PC-9 (cell line): Measurements from ENCODE around the gene HIRA. TPM values are rescaled to one million over a fixed set of nuclear protein-coding genes. Genes with fewer than 3 reads are reported as not detected.

ENCODE experiments used
- BruUV-seq: library from RNA; stranded (reverse); fragments of 400-500 nt; replicated peaks from 2 replicates; lab custom pipeline; 2021; lab: Mats Ljungman, UMichigan
- CTCF ChIA-PET: fragments of 300-600 bp; sonication (Branson Sonifier 250); formaldehyde crosslinking; loops from one replicate; lab custom pipeline; 2022; ENCODE audit warnings: antibody characterized with exemption; lab: Charles Lee
- POLR2A ChIA-PET: fragments of 300-600 bp; sonication (Branson Sonifier 250); formaldehyde crosslinking; loops from one replicate; lab custom pipeline; 2022; ENCODE audit warnings: antibody characterized with exemption; ENCODE audit not compliant: unreplicated experiment; lab: Charles Lee
- DNase-seq, 2 experiments: peaks; one replicate each; pipeline versions ENCODE4 v3.0.0 to v3.0.0-alpha.2; 2015 to 2022; ENCODE audit warnings: mixed read lengths in 1 of 2
- H2AFZ ChIP-seq: fragments of 200-600 bp; sonication (generic); 2 replicates; pipeline ENCODE4 v1.8.1; 2017; ENCODE audit warnings: antibody characterized with exemption
- H3F3A ChIP-seq: fragments of 200-600 bp; sonication (generic); 2 replicates; pipeline ENCODE4 v1.8.1; 2017; ENCODE audit warnings: antibody characterized with exemption, mild to moderate bottlenecking, low read depth; ENCODE audit not compliant: insufficient read depth
- H3K27ac ChIP-seq: fragments of 200-600 bp; sonication (generic); 2 replicates; pipeline ENCODE4 v1.6.1; 2016; ENCODE audit warnings: mixed run types
- H3K27me3 ChIP-seq: fragments of 200-600 bp; sonication (generic); 2 replicates; pipeline ENCODE4 v1.6.1; 2016; ENCODE audit warnings: low read depth, mixed run types; ENCODE audit not compliant: insufficient read depth
- H3K36me3 ChIP-seq: fragments of 200-600 bp; sonication (generic); 2 replicates; pipeline ENCODE4 v1.6.1; 2016; ENCODE audit warnings: low read depth, mixed run types
- H3K4me1 ChIP-seq: fragments of 200-600 bp; sonication (generic); replicated peaks from 2 replicates; pipeline ENCODE4 v1.6.1; 2016; ENCODE audit warnings: mixed run types; ENCODE audit not compliant: insufficient read depth
- H3K4me2 ChIP-seq: fragments of 200-600 bp; sonication (generic); 2 replicates; pipeline ENCODE4 v1.6.1; 2017; ENCODE audit warnings: mixed run types
- H3K4me3 ChIP-seq: fragments of 200-600 bp; sonication (generic); 2 replicates; pipeline ENCODE4 v1.6.1; 2016; ENCODE audit warnings: mixed run types
- H3K79me2 ChIP-seq: fragments of 200-600 bp; sonication (generic); 2 replicates; pipeline ENCODE4 v1.6.1; 2017; ENCODE audit warnings: low read depth, mixed run types
- H3K9me2 ChIP-seq: fragments of 200-600 bp; sonication (generic); 2 replicates; pipeline ENCODE4 v1.8.1; 2017; ENCODE audit warnings: mild to moderate bottlenecking; ENCODE audit not compliant: insufficient read depth
- H3K9me3 ChIP-seq: fragments of 200-600 bp; sonication (generic); 2 replicates; pipeline ENCODE4 v1.8.1; 2016; ENCODE audit warnings: low read depth; ENCODE audit not compliant: insufficient read depth
- H4K20me1 ChIP-seq: fragments of 200-600 bp; sonication (generic); 2 replicates; pipeline ENCODE4 v1.8.1; 2017; ENCODE audit not compliant: insufficient read depth
- EZH2 ChIP-seq: fragments of 200-600 bp; sonication (generic); IDR thresholded peaks from 2 replicates; pipeline ENCODE4 v1.8.0; 2017; ENCODE audit warnings: antibody characterized with exemption, low read depth
- intact Hi-C: fragments of 100-400 bp; cut with micrococcal nuclease; formaldehyde crosslinking; loops from one replicate; pipeline ENCODE4 v1.10.0; 2022; ENCODE audit not compliant: unreplicated experiment
- total RNA-seq: library from RNA; stranded (reverse); gene quantifications from 2 replicates; pipeline ENCODE4 v1.2.3, GENCODE V29; 2021
- TF ChIP-seq, protein P1 (sequence below): fragments of 200-600 bp; sonication (generic); conservative IDR thresholded peaks from 2 replicates; pipeline ENCODE4 v1.6.1; 2017; ENCODE audit warnings: mixed run types, antibody characterized with exemption, mild to moderate bottlenecking, moderate library complexity

The HIRA gene
- total RNA-seq, 1 experiment from 2014 or later, result 19.2 TPM

DNA sequence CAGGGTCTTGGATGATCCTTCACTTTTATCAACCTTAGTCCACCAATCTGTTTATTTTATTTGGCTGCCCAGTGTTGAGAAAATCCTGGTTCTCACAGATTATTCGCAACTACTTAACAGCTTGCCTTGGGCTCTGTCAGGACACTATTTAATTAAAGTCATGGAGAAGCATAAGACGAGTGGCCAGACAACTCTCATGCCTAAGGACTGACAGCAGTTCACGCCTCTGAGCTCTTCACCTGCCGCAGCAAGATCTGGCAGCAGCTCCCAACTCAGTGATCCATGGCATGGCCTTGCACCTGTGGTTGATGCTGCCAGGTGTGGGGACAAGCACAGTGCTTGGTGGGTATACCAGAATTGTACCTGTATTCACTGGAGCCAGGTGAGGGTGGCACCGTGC, 37.8 kb downstream of the HIRA start:
- Histone ChIP-seq H3K9me3 (no peaks in the 10 kb centered on the region), H3K4me3 (no peak overlapping the region), H3K9me2 (no peaks in the 10 kb centered on the region), H3K27me3 (no peaks in the 10 kb centered on the region), H2AFZ (no peak overlapping the region), H3K4me2 (no peak overlapping the region), H3K4me1 (no peaks in the 10 kb centered on the region), H3K36me3 (no peaks in the 10 kb centered on the region), H4K20me1 (no peaks in the 10 kb centered on the region), H3F3A (no peaks in the 10 kb centered on the region), H3K27ac (no peak overlapping the region), H3K79me2 (no peaks in the 10 kb centered on the region)
- intact Hi-C loops, result no loop called here
- TF ChIP-seq EZH2, result no peak
- TF ChIP-seq, protein P1, sequence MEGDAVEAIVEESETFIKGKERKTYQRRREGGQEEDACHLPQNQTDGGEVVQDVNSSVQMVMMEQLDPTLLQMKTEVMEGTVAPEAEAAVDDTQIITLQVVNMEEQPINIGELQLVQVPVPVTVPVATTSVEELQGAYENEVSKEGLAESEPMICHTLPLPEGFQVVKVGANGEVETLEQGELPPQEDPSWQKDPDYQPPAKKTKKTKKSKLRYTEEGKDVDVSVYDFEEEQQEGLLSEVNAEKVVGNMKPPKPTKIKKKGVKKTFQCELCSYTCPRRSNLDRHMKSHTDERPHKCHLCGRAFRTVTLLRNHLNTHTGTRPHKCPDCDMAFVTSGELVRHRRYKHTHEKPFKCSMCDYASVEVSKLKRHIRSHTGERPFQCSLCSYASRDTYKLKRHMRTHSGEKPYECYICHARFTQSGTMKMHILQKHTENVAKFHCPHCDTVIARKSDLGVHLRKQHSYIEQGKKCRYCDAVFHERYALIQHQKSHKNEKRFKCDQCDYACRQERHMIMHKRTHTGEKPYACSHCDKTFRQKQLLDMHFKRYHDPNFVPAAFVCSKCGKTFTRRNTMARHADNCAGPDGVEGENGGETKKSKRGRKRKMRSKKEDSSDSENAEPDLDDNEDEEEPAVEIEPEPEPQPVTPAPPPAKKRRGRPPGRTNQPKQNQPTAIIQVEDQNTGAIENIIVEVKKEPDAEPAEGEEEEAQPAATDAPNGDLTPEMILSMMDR, result no peak
- DNase-seq, result no peak
- CTCF ChIA-PET, result no interaction called here
- POLR2A ChIA-PET, result no interaction called here
- BruUV-seq, result no TSS peak

DNA sequence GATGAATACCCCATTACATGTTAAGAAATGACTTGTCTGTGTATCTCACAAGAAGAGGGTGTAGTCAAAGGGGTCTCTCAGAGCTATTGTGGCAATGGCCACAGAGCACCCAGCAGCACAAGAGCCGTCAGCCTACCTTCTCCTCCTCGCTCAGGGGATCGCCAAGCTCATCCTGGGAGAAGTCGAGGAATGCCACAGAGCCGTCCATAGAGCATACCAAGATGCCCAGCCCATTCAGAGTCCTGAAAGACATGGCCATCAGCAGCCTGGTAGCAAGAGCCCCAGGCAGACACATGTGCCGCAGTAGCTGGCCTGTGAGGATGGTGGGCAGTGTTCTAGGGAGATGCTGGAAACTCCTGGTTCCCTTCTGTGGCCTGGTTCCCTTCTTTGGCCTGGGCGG, 44.0 kb downstream of the HIRA start:
- Histone ChIP-seq H3K27ac (no peak overlapping the region), H2AFZ (no peak overlapping the region), H3K27me3 (no peaks in the 10 kb centered on the region), H3F3A (no peaks in the 10 kb centered on the region), H4K20me1 (no peaks in the 10 kb centered on the region), H3K9me3 (no peaks in the 10 kb centered on the region), H3K4me3 (no peak overlapping the region), H3K9me2 (no peaks in the 10 kb centered on the region), H3K79me2 (no peaks in the 10 kb centered on the region), H3K36me3 (no peaks in the 10 kb centered on the region), H3K4me1 (no peaks in the 10 kb centered on the region), H3K4me2 (no peak overlapping the region)
- CTCF ChIA-PET, result no interaction called here
- TF ChIP-seq EZH2, result no peak
- TF ChIP-seq, protein P1, result no peak
- DNase-seq, result no peak
- no TSS peak for BruUV-seq
- intact Hi-C loops, result no loop called here
- POLR2A ChIA-PET, result no interaction called here

DNA sequence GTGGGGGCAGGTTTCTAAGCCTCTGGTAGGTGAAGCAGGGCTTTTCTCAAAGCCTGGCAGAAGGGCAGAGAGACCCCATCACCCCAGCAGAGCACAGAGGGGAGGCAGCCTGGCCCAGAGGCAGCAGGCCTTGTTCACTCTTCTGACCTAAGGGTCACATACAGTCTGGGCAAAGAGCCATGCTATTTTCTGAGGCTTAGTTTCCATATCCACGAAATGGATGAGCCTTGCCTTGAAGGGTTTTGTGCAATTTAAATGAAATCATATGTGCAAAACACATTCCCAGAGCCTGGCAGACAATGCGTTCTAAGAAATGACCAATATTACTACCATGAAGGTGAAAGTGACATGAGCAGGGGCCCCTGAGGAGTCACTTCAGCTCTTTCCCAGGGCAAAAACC, 44.5 kb downstream of the HIRA start:
- ChIA-PET POLR2A (no interaction called here), CTCF (no interaction called here)
- no peaks in the 10 kb centered on the region for H3K27me3 ChIP-seq
- H3K4me3 ChIP-seq, result no peak overlapping the region
- no peak overlapping the region for H3K4me2 ChIP-seq
- no TSS peak for BruUV-seq
- no peaks in the 10 kb centered on the region for H3F3A ChIP-seq
- intact Hi-C loops, result no loop called here
- no peaks in the 10 kb centered on the region for H3K9me3 ChIP-seq
- no peaks in the 10 kb centered on the region for H3K36me3 ChIP-seq
- H3K9me2 ChIP-seq, result no peaks in the 10 kb centered on the region
- TF ChIP-seq EZH2, result no peak
- TF ChIP-seq, protein P1, result no peak
- no peak overlapping the region for H3K27ac ChIP-seq
- no peak overlapping the region for H2AFZ ChIP-seq
- no peak for DNase-seq
- no peaks in the 10 kb centered on the region for H4K20me1 ChIP-seq
- no peaks in the 10 kb centered on the region for H3K79me2 ChIP-seq
- no peaks in the 10 kb centered on the region for H3K4me1 ChIP-seq
